GM18867 (cell line): ENCODE results near the gene ANKH.

Experiments used
- ATAC-seq: cut with Tn5 transposase; IDR thresholded peaks from one replicate; pipeline ENCODE4 v1.9.1; 2021; ENCODE audit warnings: mild to moderate bottlenecking, moderate library complexity; ENCODE audit not compliant: unreplicated experiment

The ANKH gene

DNA sequence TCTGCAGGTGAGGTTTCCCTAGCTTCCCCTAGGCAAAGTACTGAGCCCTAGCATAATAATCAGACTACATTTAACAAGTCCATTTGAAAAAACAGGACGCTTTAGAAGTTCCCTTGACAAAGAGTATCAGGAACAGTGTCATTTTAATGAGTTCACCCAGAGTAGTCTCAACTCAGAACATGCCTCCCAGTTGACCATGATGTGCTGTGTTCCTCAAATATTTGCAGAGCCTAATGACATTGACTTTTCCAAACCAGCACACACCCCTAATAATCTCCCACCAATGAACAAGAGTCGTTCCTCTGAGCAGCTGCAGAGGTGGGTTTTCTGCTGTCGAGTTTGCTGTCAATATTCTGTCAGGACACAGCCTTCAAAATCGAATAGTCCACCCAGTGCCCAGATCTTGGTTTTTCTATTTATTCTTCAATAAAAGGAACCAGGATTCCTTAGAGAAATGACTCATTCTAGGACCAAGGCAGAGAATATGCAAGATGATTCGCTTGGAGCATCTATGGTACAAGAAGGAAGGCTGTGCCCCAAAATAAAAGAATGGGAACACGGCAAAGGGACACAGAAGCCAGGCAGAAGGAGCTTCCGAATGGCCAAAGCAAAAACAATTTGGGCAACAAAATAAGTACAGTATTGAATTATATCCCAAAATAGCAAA, 149.5 kb downstream of the ANKH start:
- ATAC-seq = no peak

- no peak for ATAC-seq
Observed at GRCh38 chr5:14720236-14720923, 151.2 kb downstream of the ANKH start.

GRCh38 chr5:14718778-14719177, 152.8 kb downstream of the ANKH start:
- no peak for ATAC-seq

GRCh38 chr5:14716755-14717752, 154.5 kb downstream of the ANKH start:
- no peak for ATAC-seq

DNA sequence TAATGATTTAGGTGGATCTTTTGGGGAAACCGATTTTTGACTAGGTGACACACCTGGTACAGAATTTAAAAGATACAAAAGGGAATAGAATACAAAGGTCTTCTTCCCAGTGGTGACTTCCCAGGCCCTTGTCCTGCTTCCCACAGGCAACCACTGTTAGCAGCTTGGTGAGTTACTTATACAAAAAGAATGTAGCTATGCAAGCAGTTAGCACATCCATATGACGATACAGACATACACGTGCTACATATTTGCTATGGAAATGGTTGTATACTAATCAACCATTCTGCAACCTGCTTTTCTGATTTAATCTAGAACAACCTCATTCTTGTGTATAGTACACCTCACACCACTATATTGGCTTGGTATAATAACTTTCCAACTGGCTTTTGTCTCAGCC, 156.1 kb downstream of the ANKH start:
- no peak for ATAC-seq

- no peak for ATAC-seq
Observed at GRCh38 chr5:14714706-14715105, 156.9 kb downstream of the ANKH start.

DNA sequence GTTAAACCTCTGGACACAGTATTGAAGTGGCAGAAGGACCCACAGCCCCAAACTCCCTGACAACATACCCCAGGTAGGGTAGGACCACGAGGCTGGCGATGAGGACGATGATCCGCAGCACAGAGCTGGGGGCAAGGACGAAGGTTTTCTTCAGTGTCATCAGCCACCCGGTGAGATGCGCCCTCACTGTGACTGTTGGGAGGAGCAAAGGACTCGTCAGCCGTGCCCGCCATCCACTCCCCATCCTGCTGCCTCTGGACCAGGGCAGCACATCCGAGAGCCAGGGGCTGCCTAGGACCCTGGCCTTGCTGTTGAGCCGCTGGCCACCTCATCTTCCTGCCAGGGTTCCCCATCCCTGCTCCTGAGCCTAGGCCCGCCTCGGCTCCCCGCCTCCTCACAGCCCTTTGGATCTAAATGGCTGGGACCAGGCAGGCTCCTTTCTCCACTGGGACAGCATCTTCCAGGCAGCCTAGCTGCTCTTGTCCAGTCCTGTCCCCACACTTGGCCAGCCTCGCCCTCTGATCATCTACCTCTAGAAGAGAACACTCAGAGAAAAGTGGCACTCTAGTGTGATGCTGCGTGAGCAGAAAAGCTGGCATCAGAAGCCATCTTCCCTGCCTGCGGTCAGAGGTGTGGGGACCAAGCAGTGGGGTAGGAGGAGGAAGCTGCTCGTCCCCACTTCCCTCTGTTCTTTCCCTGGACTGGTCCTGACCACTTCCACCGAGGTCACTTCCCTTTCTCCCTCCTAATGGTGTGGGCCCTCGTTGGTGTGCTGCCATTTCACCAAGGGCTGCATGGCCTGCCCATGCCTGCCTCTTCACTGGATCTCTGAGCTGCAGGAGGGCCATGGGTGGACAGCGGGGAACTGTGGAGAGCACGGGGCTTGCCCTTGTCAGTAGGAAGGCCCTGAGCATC, 157.8 kb downstream of the ANKH start:
- ATAC-seq = no peak

DNA sequence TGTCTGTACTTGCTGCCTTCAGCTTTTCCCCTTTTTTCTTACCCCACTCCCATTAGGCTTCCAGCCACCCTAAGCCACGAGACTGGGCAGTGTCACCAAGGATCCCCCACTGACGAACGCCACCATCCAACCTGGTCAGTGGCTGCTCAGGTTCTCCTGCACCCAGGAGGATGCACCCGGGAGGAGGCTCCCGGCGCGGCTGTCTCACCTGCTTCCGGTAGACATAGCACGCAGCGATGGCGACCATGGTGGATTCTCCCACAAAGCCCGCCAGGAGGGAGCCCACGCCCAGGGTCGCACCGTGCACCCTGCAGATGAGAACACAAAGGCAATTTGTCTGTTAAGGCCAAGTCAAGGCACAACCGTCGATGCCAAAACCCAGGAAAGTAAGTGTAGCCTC, 158.9 kb downstream of the ANKH start:
- ATAC-seq = no peak

DNA sequence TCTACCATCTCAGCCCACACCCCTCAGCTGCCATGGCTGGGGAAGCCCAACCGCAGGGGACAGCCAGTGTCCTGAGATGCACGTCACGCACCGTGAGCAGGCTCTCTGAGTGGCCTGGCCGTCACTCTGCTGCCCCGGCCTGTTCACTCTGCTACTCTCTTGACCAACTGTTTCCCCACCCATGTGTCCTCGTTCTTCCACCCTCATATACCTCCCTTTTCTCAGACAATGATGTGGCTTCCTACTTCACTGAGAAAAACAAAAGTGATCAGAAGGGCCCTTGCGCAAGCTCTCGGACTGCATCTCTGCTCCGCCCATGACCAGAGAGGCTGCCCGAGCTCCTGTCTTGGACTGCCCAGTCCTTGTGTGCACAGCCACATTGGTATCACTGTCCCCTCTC, 159.4 kb downstream of the ANKH start:
- no peak for ATAC-seq

- no peak for ATAC-seq
Observed at GRCh38 chr5:14710313-14710994, 161.1 kb downstream of the ANKH start.

DNA sequence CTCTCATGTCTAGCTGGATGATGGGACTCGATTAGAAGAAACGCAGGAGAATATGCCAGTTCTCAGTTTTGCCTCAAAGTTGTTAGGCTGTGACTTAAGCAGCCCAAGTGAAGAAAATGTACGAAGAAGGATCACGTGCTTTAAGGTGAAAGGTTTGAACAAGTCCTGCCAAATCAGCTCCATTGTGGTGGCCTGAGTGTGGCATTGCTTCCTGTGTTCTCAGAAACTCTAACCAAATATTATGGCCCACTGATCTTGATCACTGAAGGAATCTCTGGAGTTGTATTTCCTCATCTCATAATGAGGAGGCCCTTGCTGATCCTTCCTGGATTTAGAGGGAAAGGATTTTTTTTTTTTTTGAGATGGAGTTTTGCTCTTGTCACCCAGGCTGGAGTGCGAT, 163.0 kb downstream of the ANKH start:
- ATAC-seq = no peak

DNA sequence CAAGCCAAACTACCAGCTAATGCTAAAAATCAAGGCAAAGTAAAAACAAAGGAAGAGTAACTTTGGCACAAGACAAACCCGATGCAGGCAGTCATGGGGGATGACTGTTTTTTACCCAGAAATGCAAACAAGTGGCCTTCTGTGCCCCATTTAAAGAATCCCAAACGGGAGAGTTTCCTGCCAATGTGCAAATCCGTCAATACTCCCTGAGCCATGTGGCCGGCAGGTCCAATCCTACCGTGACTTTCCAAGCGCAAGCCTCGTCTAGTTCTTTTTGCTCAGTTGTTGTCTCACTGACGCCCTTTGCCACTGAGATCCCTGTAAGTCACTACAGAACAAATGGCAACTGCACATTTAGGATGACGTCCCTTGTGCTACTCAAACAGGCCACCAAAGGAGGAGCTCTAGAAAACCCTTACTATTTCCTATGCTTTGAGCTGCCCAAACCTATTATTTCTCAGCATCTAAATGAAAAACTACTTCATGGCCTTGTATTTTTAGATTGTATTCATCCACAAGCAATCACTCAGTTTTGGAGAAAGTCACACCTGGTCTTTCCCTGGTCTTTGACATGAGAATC, 163.7 kb downstream of the ANKH start:
- no peak for ATAC-seq

GRCh38 chr5:14706615-14707021, 165.0 kb downstream of the ANKH start:
- no peak for ATAC-seq

GRCh38 chr5:14705556-14705955, 166.0 kb downstream of the ANKH start:
- no peak for ATAC-seq

DNA sequence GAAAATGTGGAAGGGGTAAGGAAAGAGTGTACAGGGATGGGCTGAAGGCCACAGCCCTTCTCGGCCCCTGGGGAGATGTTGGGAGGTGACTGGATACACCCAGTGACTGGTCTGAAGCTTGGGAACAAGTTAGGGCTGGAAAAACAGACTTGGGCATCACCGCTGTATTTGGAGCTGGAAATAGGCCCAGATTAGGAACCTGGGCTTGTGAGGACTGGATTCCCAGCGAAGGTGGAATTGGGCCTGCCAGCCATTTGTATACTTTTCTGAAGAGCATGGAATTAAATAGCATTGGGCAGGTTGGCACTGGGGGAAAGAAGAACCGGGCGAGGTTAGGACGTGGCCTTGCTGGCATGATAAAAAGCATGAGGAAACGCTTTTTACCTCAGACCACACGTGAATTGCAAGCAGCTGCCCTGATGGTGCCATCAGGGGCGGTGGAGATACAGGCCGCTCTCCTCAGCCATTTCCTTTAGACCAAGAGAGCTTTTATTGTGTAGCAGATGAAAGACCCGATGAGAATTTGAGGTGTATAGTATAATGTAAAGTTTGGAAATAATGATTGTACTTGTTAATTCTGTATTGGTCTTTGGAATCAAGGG, 169.2 kb downstream of the ANKH start:
- no peak for ATAC-seq

GRCh38 chr5:14701556-14701955, 170.0 kb downstream of the ANKH start:
- ATAC-seq = no peak

DNA sequence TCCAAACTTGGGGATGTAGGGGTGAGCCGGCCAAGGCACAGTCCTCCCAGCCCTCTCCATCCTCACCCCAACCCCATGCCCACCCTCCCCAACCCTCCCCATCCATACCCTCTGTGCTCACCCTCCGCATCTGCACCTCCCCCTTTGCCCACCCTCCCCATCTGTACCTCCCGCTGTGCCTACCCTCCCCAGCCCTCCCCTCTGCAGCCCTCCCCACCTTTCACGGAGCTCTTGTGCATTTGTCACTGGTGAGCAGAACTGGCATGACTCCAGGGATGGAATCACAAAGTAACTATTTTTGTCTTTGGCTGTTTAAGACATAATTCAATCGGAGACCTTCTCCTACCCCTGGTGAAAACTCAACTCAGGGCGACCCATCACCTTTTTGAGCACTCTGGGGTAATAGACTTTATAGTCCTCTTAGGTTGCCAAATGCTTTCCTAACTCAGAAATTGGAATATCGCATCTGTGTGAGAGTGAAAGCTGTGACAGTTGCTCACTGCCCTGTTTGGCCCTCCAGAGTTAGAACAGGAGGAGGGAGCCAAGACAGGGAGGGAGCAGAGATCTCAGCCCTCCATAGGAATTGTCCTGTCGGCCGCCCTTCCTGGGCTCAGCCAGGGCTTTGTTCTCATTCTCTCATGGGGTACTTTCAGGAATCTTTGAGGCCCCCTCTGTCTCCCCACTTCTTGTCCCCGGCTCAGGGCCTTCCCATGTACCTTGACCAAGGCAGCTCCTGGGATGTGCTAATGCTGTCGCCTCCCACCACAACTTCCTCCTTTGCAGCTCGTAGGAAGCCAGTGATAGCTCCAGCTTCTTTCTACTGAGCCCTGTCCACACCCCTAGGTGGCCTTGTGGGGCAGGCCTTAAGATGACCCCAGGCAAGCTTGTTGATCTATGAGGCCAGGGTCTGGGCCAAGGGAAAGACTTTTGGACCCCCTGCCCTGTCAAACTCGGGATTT, 170.8 kb downstream of the ANKH start:
- ATAC-seq = no peak

DNA sequence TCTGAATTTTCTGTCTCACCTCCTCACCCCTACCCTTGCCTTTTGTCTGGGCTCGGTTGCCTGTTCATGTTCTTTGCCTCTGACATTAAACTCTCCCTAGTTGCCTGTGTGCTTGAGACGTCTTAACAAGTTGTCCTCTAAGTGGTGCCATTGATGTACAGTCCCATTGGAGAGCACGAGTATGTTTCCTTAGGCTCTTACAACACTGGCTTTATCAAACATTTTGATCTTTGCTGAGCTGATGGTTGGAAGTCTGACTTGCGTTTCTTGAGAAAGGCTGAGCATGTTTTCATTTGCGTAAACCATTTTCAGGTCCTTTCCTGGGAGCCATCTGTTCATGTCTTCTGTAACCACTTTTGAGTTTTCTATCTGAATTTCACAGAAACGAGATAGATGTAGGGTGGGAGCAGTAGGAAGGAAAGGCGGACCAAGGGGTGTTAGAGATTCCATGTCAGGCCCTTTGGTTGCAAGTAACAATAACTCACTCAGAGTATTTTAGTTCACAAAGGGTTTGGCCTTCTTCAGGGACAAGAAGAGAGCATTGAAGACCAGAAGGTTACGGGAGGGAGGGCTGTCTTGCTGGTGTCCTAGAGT, 171.7 kb downstream of the ANKH start:
- ATAC-seq = no peak
